Measurements from ENCODE around the gene EMX2.
"Not testable (repeated sequence)": the region's sequence is repeated elsewhere in the genome, so short reads cannot be mapped to it uniquely, and the experiment has no call there.

- TF ChIP-seq CTCF, POLR2A (IDR thresholded peaks at IDR 0.05): not testable (repeated sequence)
These were observed 42.3 kb downstream of the EMX2 start for GRCh38 chr10:117584831-117585230.

Measured in body of pancreas (tissue), 4 donors.